Activated T-cell treated with anti-CD3 and anti-CD28 coated beads, Interleukin-2, amount 50 U/mL, for 72 hours (primary cell): Measurements from ENCODE around the gene NFIX. TPM values are rescaled to one million over a fixed set of nuclear protein-coding genes. Genes with fewer than 3 reads are reported as not detected.

Experiments used
- ATAC-seq, 2 donors: fragments of 150-1000 bp; cut with Tn5 transposase; replicated peaks in 1 of 2; 2 replicates each; pipeline ENCODE4 v1.10.0; 2021; ENCODE audit warnings: moderate library complexity in 2 of 2, mild to moderate bottlenecking in 1 of 2
- DNase-seq, 2 donors: peaks; one replicate each; pipeline ENCODE4 v3.0.0; 2021 to 2022; ENCODE audit warnings: mixed read lengths in 1 of 2
- H3K27ac Mint-ChIP-seq: one replicate; pipeline ENCODE4 v1.8.0; 2022; ENCODE audit warnings: mild to moderate bottlenecking, moderate library complexity, mixed read lengths
- H3K27me3 Mint-ChIP-seq: one replicate; pipeline ENCODE4 v1.8.0; 2022; ENCODE audit warnings: low read depth, mixed read lengths
- H3K36me3 Mint-ChIP-seq, 2 donors: one replicate each; pipeline ENCODE4 v1.8.0; 2022; ENCODE audit warnings: mixed read lengths in 2 of 2, mild to moderate bottlenecking in 1 of 2; ENCODE audit not compliant: insufficient read depth in 2 of 2
- H3K4me1 Mint-ChIP-seq: one replicate; pipeline ENCODE4 v1.8.0; 2022; ENCODE audit warnings: low read depth, mixed read lengths
- H3K4me3 Mint-ChIP-seq, 2 donors: one replicate each; pipeline ENCODE4 v1.8.0; 2022; ENCODE audit warnings: mild to moderate bottlenecking in 2 of 2, mixed read lengths in 2 of 2, moderate library complexity in 2 of 2
- H3K9me3 Mint-ChIP-seq, 2 donors: one replicate each; pipeline ENCODE4 v1.8.0; 2022; ENCODE audit warnings: mixed read lengths in 2 of 2
- total RNA-seq, 2 donors: library from RNA; stranded (reverse); gene quantifications; one replicate each; pipeline ENCODE4 v1.2.3, GENCODE V29; 2022

Gene NFIX
- total RNA-seq, 2 donors from 2014 or later, result 2.2 to 2.8 TPM

DNA sequence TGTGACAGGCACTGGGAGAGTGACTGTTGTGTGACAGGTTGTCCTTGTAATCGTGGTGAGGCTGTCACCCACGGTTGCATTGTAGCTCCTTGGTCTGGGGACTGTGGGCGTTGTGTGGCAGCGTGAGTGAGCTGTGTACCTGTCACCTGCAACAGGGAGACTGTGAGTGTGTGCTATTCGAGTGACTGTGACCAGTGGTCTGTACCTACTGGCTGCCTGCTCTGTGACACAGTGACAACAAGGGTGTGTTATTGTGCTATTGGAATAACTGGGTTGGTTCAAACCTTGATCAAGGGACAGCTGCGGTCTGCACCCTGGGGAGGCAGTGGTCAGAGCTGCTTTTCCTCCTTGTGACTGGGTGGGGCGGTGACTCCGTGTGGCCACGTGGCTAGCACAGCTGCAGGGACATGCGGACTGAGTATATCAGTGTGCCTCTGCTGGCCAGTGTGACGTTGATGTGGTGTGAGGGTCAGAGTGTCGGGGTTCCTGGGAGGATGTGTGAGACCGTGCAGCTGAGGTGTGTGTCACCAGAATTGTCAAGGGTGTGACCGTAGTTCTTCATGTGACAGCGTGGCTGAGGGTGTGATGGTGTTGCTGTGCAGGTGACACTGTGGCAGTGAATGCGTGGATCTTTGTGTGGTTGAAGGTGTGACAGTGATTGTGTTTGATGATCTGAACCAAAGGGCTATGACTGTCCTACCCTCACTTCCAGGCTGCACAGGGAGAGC lies 10.1 kb upstream of the NFIX start:
- ATAC-seq, result peak; percentile 40 to 49
- H3K4me3 Mint-ChIP-seq, result no peak overlapping the region
- H3K9me3 Mint-ChIP-seq, result no peaks in the 10 kb centered on the region
- H3K4me1 Mint-ChIP-seq, result no peaks in the 10 kb centered on the region
- DNase-seq, result peak in 1 of 2 donors; percentile 33
- H3K27me3 Mint-ChIP-seq, result peaks cover 6% of the 10 kb centered on the region
- no peaks in the 10 kb centered on the region for H3K36me3 Mint-ChIP-seq
- no peak overlapping the region for H3K27ac Mint-ChIP-seq

DNA sequence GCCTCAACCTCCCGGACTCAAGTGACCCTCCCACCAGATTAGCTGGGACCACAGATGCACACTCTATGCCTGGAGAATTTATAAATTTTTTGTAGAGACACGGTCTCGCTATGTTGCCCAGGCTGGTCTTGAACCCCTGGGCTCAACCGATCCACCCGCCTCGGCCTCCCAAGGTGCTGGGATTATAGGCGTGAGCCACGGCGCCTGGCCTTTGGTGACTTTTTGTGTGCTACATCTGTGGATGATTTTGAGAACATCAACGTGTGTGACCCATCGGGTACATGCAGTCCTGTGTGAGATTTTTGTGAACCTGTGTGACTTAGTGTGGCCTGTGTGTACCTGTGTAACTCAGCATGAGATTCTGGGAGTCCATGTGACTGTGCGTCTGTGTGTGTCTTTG lies 8.5 kb upstream of the NFIX start:
- ATAC-seq (no peak), DNase-seq (no peak)
- Mint-ChIP-seq H3K4me3 (no peak overlapping the region), H3K27me3 (peaks cover 6% of the 10 kb centered on the region), H3K36me3 (no peaks in the 10 kb centered on the region), H3K4me1 (no peaks in the 10 kb centered on the region), H3K27ac (no peak overlapping the region), H3K9me3 (no peaks in the 10 kb centered on the region)

DNA sequence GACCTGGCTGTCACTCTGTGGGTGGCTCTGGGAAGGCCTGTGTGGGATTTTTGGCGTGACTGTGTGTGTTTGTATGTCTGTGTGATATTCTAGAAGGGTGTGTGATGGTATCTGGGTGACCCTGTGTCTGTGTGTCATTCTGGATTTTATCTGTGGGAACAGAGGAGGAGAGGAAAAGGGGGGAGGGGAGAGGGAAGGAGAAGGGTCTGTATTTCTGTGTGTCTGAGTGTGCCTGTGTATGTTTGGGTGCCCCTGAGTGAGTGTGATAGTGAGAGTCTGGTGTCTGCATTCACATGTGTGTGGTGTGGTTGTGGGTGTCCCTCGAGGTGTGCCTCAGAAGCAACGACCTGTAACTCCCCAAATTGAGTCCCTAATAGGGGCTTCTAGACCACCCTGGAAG lies 8.1 kb upstream of the NFIX start:
- Mint-ChIP-seq H3K27ac (no peak overlapping the region), H3K9me3 (no peaks in the 10 kb centered on the region), H3K27me3 (peaks cover 6% of the 10 kb centered on the region), H3K4me1 (no peaks in the 10 kb centered on the region), H3K4me3 (no peak overlapping the region), H3K36me3 (no peaks in the 10 kb centered on the region)
- no peak for DNase-seq
- ATAC-seq, result no peak

DNA sequence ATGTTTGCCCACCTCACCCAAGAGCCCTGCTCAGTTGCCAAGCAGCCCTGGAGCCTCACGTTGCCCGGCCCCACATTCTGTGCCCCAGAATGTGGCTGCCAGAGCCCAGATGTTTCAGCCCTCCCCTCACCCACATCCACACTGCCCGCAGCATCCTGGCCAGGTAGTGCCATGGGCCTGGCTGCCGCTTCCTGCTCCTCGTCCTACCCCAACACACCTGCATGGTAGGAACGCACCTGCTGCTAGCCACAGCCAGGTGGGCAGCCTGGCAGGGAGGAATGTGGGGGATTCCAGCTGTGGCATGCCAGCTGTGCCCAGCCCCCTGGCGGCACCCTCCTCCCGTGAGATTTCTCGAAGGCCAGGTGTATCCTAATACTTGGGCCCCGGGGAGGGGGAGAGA lies 7.5 kb upstream of the NFIX start:
- no peak for ATAC-seq
- Mint-ChIP-seq H3K4me3 (no peak overlapping the region), H3K36me3 (no peaks in the 10 kb centered on the region), H3K9me3 (no peaks in the 10 kb centered on the region), H3K4me1 (no peaks in the 10 kb centered on the region), H3K27me3 (peaks cover 6% of the 10 kb centered on the region), H3K27ac (no peak overlapping the region)
- DNase-seq, result no peak

GRCh38 chr19:12990431-12990830 lies 4.8 kb upstream of the NFIX start:
- Mint-ChIP-seq H3K27ac (no peak overlapping the region), H3K4me3 (no peak overlapping the region), H3K27me3 (peaks cover 20% of the 10 kb centered on the region), H3K36me3 (peaks cover 0 to 4% of the 10 kb centered on the region in 2 donors), H3K9me3 (no peaks in the 10 kb centered on the region), H3K4me1 (peaks cover 7% of the 10 kb centered on the region)
- ATAC-seq, result no peak
- no peak for DNase-seq

DNA sequence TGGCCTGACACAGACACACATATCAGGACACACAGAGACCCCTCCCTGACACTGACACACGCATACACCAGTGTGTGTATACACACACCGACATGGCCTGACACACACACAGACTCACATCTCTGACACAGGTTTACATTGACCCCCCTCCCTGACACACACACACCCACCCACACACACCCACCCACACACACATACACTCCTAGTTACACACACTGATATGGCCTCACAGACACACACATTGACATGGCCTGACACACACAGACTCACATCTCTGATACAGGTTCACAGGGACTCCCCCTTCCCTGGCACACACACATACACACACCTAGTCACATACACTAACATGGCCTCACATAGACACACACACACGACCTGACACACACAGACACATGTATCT lies 4.4 kb upstream of the NFIX start:
- Mint-ChIP-seq H3K27me3 (peaks cover 20% of the 10 kb centered on the region), H3K36me3 (peaks cover 0 to 4% of the 10 kb centered on the region in 2 donors), H3K4me1 (peaks cover 7% of the 10 kb centered on the region), H3K4me3 (no peak overlapping the region), H3K27ac (no peak overlapping the region), H3K9me3 (no peaks in the 10 kb centered on the region)
- DNase-seq, result no peak
- no peak for ATAC-seq

- H3K4me1 Mint-ChIP-seq, result peaks cover 7% of the 10 kb centered on the region
- no peaks in the 10 kb centered on the region for H3K9me3 Mint-ChIP-seq
- peaks cover 0 to 4% of the 10 kb centered on the region in 2 donors for H3K36me3 Mint-ChIP-seq
- DNase-seq (no peak), ATAC-seq (no peak)
- no peak overlapping the region for H3K4me3 Mint-ChIP-seq
- no peak overlapping the region for H3K27ac Mint-ChIP-seq
- H3K27me3 Mint-ChIP-seq, result peaks cover 20% of the 10 kb centered on the region
Observed at GRCh38 chr19:12991296-12991695, 4.0 kb upstream of the NFIX start.

GRCh38 chr19:12992729-12993128 lies 2.5 kb upstream of the NFIX start:
- peaks cover 7% of the 10 kb centered on the region for H3K4me1 Mint-ChIP-seq
- peaks cover 14% of the 10 kb centered on the region for H3K27me3 Mint-ChIP-seq
- no peak overlapping the region for H3K27ac Mint-ChIP-seq
- no peak overlapping the region for H3K4me3 Mint-ChIP-seq
- H3K36me3 Mint-ChIP-seq, result peaks cover 0 to 4% of the 10 kb centered on the region in 2 donors
- DNase-seq, result no peak
- ATAC-seq, result no peak
- no peaks in the 10 kb centered on the region for H3K9me3 Mint-ChIP-seq

DNA sequence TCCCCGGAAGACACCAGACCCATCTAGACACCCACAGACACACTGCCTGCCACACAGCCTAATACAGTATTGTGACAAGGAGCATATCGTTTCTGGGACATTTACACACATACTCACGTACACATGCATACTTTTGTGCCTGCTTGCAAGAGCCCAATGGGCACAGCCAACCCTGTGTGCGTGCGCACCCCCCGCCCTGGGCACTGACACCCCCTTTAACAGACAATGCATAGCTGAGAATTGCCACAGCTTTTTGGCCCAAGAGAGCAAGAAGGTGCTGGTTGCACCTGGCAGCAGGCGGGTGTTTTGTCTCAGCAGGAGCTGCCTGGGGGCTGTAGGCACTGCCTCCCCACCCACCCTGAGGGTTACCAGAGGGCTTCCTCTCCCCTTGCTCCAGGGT lies 1.7 kb upstream of the NFIX start:
- Mint-ChIP-seq H3K36me3 (peaks cover 0 to 4% of the 10 kb centered on the region in 2 donors), H3K27ac (no peak overlapping the region), H3K27me3 (peaks cover 14% of the 10 kb centered on the region), H3K9me3 (no peaks in the 10 kb centered on the region), H3K4me1 (peaks cover 7% of the 10 kb centered on the region), H3K4me3 (no peak overlapping the region)
- no peak for DNase-seq
- ATAC-seq, result no peak

GRCh38 chr19:12995596-12996405 lies 526 bp downstream of the NFIX start:
- Mint-ChIP-seq H3K27me3 (peaks cover 14% of the 10 kb centered on the region), H3K36me3 (peaks cover 0 to 4% of the 10 kb centered on the region in 2 donors), H3K9me3 (no peaks in the 10 kb centered on the region), H3K27ac (no peak overlapping the region), H3K4me3 (peak overlapping the region; percentile 75 to 91), H3K4me1 (peaks cover 7% of the 10 kb centered on the region)
- no peak for DNase-seq
- peak; percentile 44 to 45 for ATAC-seq

- H3K36me3 Mint-ChIP-seq, result peaks cover 0 to 4% of the 10 kb centered on the region in 2 donors
- H3K9me3 Mint-ChIP-seq, result no peaks in the 10 kb centered on the region
- ATAC-seq, result no peak
- peaks cover 14% of the 10 kb centered on the region for H3K27me3 Mint-ChIP-seq
- no peak overlapping the region for H3K27ac Mint-ChIP-seq
- no peak for DNase-seq
- H3K4me3 Mint-ChIP-seq, result peak overlapping the region; percentile 22 to 59
- peaks cover 7% of the 10 kb centered on the region for H3K4me1 Mint-ChIP-seq
Observed at GRCh38 chr19:12996406-12997094, 1.3 kb downstream of the NFIX start.

- Mint-ChIP-seq H3K36me3 (peaks cover 0 to 4% of the 10 kb centered on the region in 2 donors), H3K4me3 (peak overlapping the region in 1 of 2 donors; percentile 59), H3K9me3 (no peaks in the 10 kb centered on the region), H3K27me3 (peaks cover 14% of the 10 kb centered on the region), H3K27ac (no peak overlapping the region), H3K4me1 (peaks cover 7% of the 10 kb centered on the region)
- ATAC-seq (no peak), DNase-seq (no peak)
Observed at GRCh38 chr19:12997179-12997966, 2.1 kb downstream of the NFIX start.
